Thyroid gland (tissue), 4 donors: ENCODE results near the gene RNASET2. TPM values are rescaled to one million over a fixed set of nuclear protein-coding genes. Genes with fewer than 3 reads are reported as not detected.
"Not testable (repeated sequence)": the region's sequence is repeated elsewhere in the genome, so short reads cannot be mapped to it uniquely, and the experiment has no call there.

ENCODE experiments used
- DNase-seq, 2 donors: peaks; one replicate each; pipeline ENCODE4 v3.0.0-alpha.2; 2019
- H3K27ac ChIP-seq, 3 donors: fragments of 200-600 bp; sonication (generic); 1 replicate in 2 of 3; 2 replicates in 1 of 3; pipeline ENCODE4 v1.5.1; 2016 to 2019; ENCODE audit warnings: mild to moderate bottlenecking in 1 of 3, moderate library complexity in 1 of 3
- H3K27me3 ChIP-seq: fragments of 200-600 bp; sonication (generic); one replicate; pipeline ENCODE4 v1.5.1; 2019
- H3K36me3 ChIP-seq, 2 donors: fragments of 200-600 bp; sonication (generic); one replicate each; pipeline ENCODE4 v1.5.1; 2016 to 2019
- H3K4me1 ChIP-seq, 2 donors: fragments of 200-600 bp; sonication (generic); one replicate each; pipeline ENCODE4 v1.5.1; 2017 to 2019
- H3K4me3 ChIP-seq, 3 donors: fragments of 200-600 bp; sonication (generic); replicated peaks in 1 of 3; 1 replicate in 2 of 3; 2 replicates in 1 of 3; pipeline ENCODE4 v1.5.1; 2016; ENCODE audit warnings: mild to moderate bottlenecking in 1 of 3
- H3K9me3 ChIP-seq: fragments of 200-600 bp; sonication (generic); one replicate; pipeline ENCODE4 v1.5.1; 2017
- CTCF ChIP-seq, 6 experiments: fragments of 200-600 bp in 3 of 6; fragments of 450-650 bp in 3 of 6; sonication (generic) in 3 of 6; IDR thresholded peaks; one replicate each; pipeline ENCODE4 v1.5.1; 2016 to 2019; ENCODE audit warnings: antibody characterized with exemption in 6 of 6, mild to moderate bottlenecking in 2 of 6, inconsistent platforms in 1 of 6, moderate library complexity in 1 of 6
- POLR2A ChIP-seq, 2 donors: fragments of 450-650 bp; IDR thresholded peaks; one replicate each; pipeline ENCODE4 v1.6.1; 2017; ENCODE audit warnings: antibody characterized with exemption in 2 of 2, mild to moderate bottlenecking in 2 of 2, moderate library complexity in 1 of 2
- WGBS, 2 donors: methylation state at CpG; one replicate each; pipeline ENCODE4 v1.1.5; 2017; 5-methylcytosine and 5-hydroxymethylcytosine counted together
- intact Hi-C: fragments of 100-400 bp; cut with DNase I; formaldehyde crosslinking; loops from one replicate; pipeline ENCODE4 v1.15.1; 2023
- microRNA-seq: library from miRNA; unstranded; fragments of <30 nt; microRNA quantifications from one replicate; pipeline ENCODE4, GENCODE V29; 2016
- small RNA-seq: library from RNA; depleted of rRNA; stranded (forward); fragments of <200 nt; gene quantifications from one replicate; pipeline ENCODE3, GENCODE V24; 2016
- total RNA-seq, 4 donors: library from RNA; depleted of rRNA; stranded (reverse); fragments of >200 nt; gene quantifications; one replicate each; pipeline ENCODE4 v1.2.3, GENCODE V29; 2016

Gene RNASET2
- total RNA-seq, 4 donors from 2014 or later = 51.6 to 138 (median 109) TPM

- Histone ChIP-seq H3K36me3 (no peaks in the 10 kb centered on the region), H3K27ac (no peak overlapping the region), H3K9me3 (no peaks in the 10 kb centered on the region), H3K4me3 (no peak overlapping the region), H3K27me3 (no peaks in the 10 kb centered on the region), H3K4me1 (no peaks in the 10 kb centered on the region)
- TF ChIP-seq POLR2A (IDR thresholded peaks at IDR 0.05) = no peak
- no peak for TF ChIP-seq CTCF (IDR thresholded peaks at IDR 0.05)
- intact Hi-C loops = no loop called here
- no peak for DNase-seq
- 94 to 96% methylated on average over 61 of the region's 61 CpGs for WGBS, 2 donors
These were observed 56.1 kb downstream of the RNASET2 start for GRCh38 chr6:166900130-166900708.

GRCh38 chr6:166898910-166899309 is 57.4 kb downstream of the RNASET2 start:
- H3K36me3 ChIP-seq = no peaks in the 10 kb centered on the region
- no peak overlapping the region for H3K4me3 ChIP-seq
- WGBS, 2 donors = 95% methylated on average over 36 of the region's 36 CpGs
- no peaks in the 10 kb centered on the region for H3K27me3 ChIP-seq
- no peaks in the 10 kb centered on the region for H3K4me1 ChIP-seq
- no peaks in the 10 kb centered on the region for H3K9me3 ChIP-seq
- no peak for DNase-seq
- intact Hi-C loops = no loop called here
- no peak for TF ChIP-seq POLR2A (IDR thresholded peaks at IDR 0.05)
- TF ChIP-seq CTCF (IDR thresholded peaks at IDR 0.05) = no peak
- no peak overlapping the region for H3K27ac ChIP-seq

GRCh38 chr6:166894614-166895013 is 61.7 kb downstream of the RNASET2 start:
- H3K4me3 ChIP-seq, DNase-seq, H3K27me3 ChIP-seq, H3K36me3 ChIP-seq, intact Hi-C loops, H3K4me1 ChIP-seq, H3K27ac ChIP-seq, H3K9me3 ChIP-seq: not testable (repeated sequence)
- 86 to 90% methylated on average over 7 of the region's 7 CpGs for WGBS, 2 donors

- H3K4me3 ChIP-seq, intact Hi-C loops, H3K9me3 ChIP-seq, H3K36me3 ChIP-seq, H3K27ac ChIP-seq, DNase-seq, H3K27me3 ChIP-seq, H3K4me1 ChIP-seq: not testable (repeated sequence)
- WGBS, 2 donors = 60 to 65% methylated on average over 5 of the region's 5 CpGs
These were observed 63.9 kb downstream of the RNASET2 start for GRCh38 chr6:166892472-166892871.

- H3K9me3 ChIP-seq, intact Hi-C loops, H3K36me3 ChIP-seq, H3K4me1 ChIP-seq, H3K27ac ChIP-seq, H3K27me3 ChIP-seq, H3K4me3 ChIP-seq, DNase-seq: not testable (repeated sequence)
- 90 to 95% methylated on average over 4 of the region's 4 CpGs for WGBS, 2 donors
These were observed 69.6 kb downstream of the RNASET2 start for GRCh38 chr6:166886773-166887172.

GRCh38 chr6:166884958-166885357 is 71.4 kb downstream of the RNASET2 start:
- intact Hi-C loops, H3K27me3 ChIP-seq, H3K4me3 ChIP-seq, H3K27ac ChIP-seq, DNase-seq, H3K9me3 ChIP-seq, H3K36me3 ChIP-seq, H3K4me1 ChIP-seq: not testable (repeated sequence)
- 91 to 93% methylated on average over 10 to 11 of the region's 11 CpGs for WGBS, 2 donors

GRCh38 chr6:166879594-166879993 is 76.8 kb downstream of the RNASET2 start:
- no peak for TF ChIP-seq POLR2A (IDR thresholded peaks at IDR 0.05)
- no peak for TF ChIP-seq CTCF (IDR thresholded peaks at IDR 0.05)
- Histone ChIP-seq H3K4me3 (no peak overlapping the region), H3K27ac (no peak overlapping the region), H3K4me1 (no peaks in the 10 kb centered on the region), H3K9me3 (no peaks in the 10 kb centered on the region), H3K36me3 (no peaks in the 10 kb centered on the region), H3K27me3 (no peaks in the 10 kb centered on the region)
- WGBS, 2 donors = 93% methylated on average over 1 of the region's 1 CpG
- DNase-seq = no peak
- intact Hi-C loops = no loop called here

Small RNA genes lying within 50 kb of the gene (microRNA-seq; reads per million reads assigned to microRNA genes)
- gene MIR3939 = not detected

Small RNA genes lying within 50 kb of the gene (small RNA-seq; reads per million reads assigned to genes)
- gene MIR3939 = not detected

Other genes with a start within 250 kb of the RNASET2 start
- 10 to 100 TPM; 30.0 to 39.9 (median 33.8) TPM for gene CEP43, start 42.8 kb upstream of the RNASET2 start, total RNA-seq
- under 1 TPM in 1 of 4 donors, not detected in 3; 0.78 TPM for gene CCR6, start 166.5 kb upstream of the RNASET2 start, total RNA-seq
- not detected for gene GPR31, start 201.4 kb upstream of the RNASET2 start, total RNA-seq